ENCODE measurements around the gene WIPI1.

Gene WIPI1

GRCh38 chr17:68424203-68424602, 33.1 kb downstream of the WIPI1 start:
- H3K4me3 ChIP-seq (ENCODE audit: low read length): no peak overlapping the region
- no peak overlapping the region for H3K9ac ChIP-seq (ENCODE audit: low read length)
- no peak overlapping the region for H3K27ac ChIP-seq (ENCODE audit: low read depth, low read length)
- H3K79me1 ChIP-seq (ENCODE audit: low read length): no peaks in the 10 kb centered on the region
- H3K4me1 ChIP-seq (ENCODE audit: control insufficient read depth, low read depth, low read length): no peaks in the 10 kb centered on the region
- no CpG with 5 or more reads among the region's 12 CpGs for WGBS (ENCODE audit: extremely low coverage, insufficient coverage, low lambda C conversion rate)
- H3K27me3 ChIP-seq (ENCODE audit: insufficient read depth, low read length, poor library complexity): no peaks in the 10 kb centered on the region
- H3K79me2 ChIP-seq (ENCODE audit: control insufficient read depth, insufficient read depth, low read length): no peaks in the 10 kb centered on the region
- no peak overlapping the region for H2BK120ac ChIP-seq (ENCODE audit: low read depth, low read length)
- no peak overlapping the region for H2BK15ac ChIP-seq (replicated peaks; ENCODE audit: low read depth)
- H2BK5ac ChIP-seq (ENCODE audit: low read length): no peak overlapping the region
- H3K18ac ChIP-seq (ENCODE audit: low read length): no peak overlapping the region
- no peak overlapping the region for H3K4me2 ChIP-seq (ENCODE audit: low read length)
- H4K8ac ChIP-seq (ENCODE audit: low read depth, low read length): no peak overlapping the region
- no peaks in the 10 kb centered on the region for H3K36me3 ChIP-seq (ENCODE audit: control insufficient read depth, insufficient read depth, low read length)
- H3K4ac ChIP-seq (ENCODE audit: low read depth, low read length): no peak overlapping the region
- H3K56ac ChIP-seq (ENCODE audit: low read length): no peak overlapping the region
- H4K5ac ChIP-seq (ENCODE audit: low read length): no peak overlapping the region
- DNase-seq: no peak
- H2AK5ac ChIP-seq (ENCODE audit: low read length): no peak overlapping the region
- H3K23ac ChIP-seq (ENCODE audit: low read length): no peak overlapping the region

GRCh38 chr17:68423251-68423650, 34.0 kb downstream of the WIPI1 start:
- no peak overlapping the region for H4K8ac ChIP-seq (ENCODE audit: low read depth, low read length)
- WGBS (ENCODE audit: extremely low coverage, insufficient coverage, low lambda C conversion rate): no CpG with 5 or more reads among the region's 3 CpGs
- H3K23ac ChIP-seq (ENCODE audit: low read length): no peak overlapping the region
- H3K79me1 ChIP-seq (ENCODE audit: low read length): no peaks in the 10 kb centered on the region
- no peaks in the 10 kb centered on the region for H3K27me3 ChIP-seq (ENCODE audit: insufficient read depth, low read length, poor library complexity)
- no peaks in the 10 kb centered on the region for H3K36me3 ChIP-seq (ENCODE audit: control insufficient read depth, insufficient read depth, low read length)
- no peak overlapping the region for H4K5ac ChIP-seq (ENCODE audit: low read length)
- no peak overlapping the region for H2BK15ac ChIP-seq (replicated peaks; ENCODE audit: low read depth)
- H3K18ac ChIP-seq (ENCODE audit: low read length): no peak overlapping the region
- no peak overlapping the region for H2BK120ac ChIP-seq (ENCODE audit: low read depth, low read length)
- no peak overlapping the region for H3K4me3 ChIP-seq (ENCODE audit: low read length)
- no peak overlapping the region for H3K56ac ChIP-seq (ENCODE audit: low read length)
- no peak overlapping the region for H3K4me2 ChIP-seq (ENCODE audit: low read length)
- H3K27ac ChIP-seq (ENCODE audit: low read depth, low read length): no peak overlapping the region
- H3K9ac ChIP-seq (ENCODE audit: low read length): no peak overlapping the region
- no peak for DNase-seq
- H3K4me1 ChIP-seq (ENCODE audit: control insufficient read depth, low read depth, low read length): no peaks in the 10 kb centered on the region
- no peak overlapping the region for H3K4ac ChIP-seq (ENCODE audit: low read depth, low read length)
- no peak overlapping the region for H2BK5ac ChIP-seq (ENCODE audit: low read length)
- no peaks in the 10 kb centered on the region for H3K79me2 ChIP-seq (ENCODE audit: control insufficient read depth, insufficient read depth, low read length)
- no peak overlapping the region for H2AK5ac ChIP-seq (ENCODE audit: low read length)

- no peak overlapping the region for H3K23ac ChIP-seq (ENCODE audit: low read length)
- H2BK120ac ChIP-seq (ENCODE audit: low read depth, low read length): no peak overlapping the region
- no peaks in the 10 kb centered on the region for H3K36me3 ChIP-seq (ENCODE audit: control insufficient read depth, insufficient read depth, low read length)
- no peaks in the 10 kb centered on the region for H3K79me1 ChIP-seq (ENCODE audit: low read length)
- no peak overlapping the region for H3K56ac ChIP-seq (ENCODE audit: low read length)
- WGBS (ENCODE audit: extremely low coverage, insufficient coverage, low lambda C conversion rate): no CpG with 5 or more reads among the region's 8 CpGs
- H3K18ac ChIP-seq (ENCODE audit: low read length): no peak overlapping the region
- no peaks in the 10 kb centered on the region for H3K79me2 ChIP-seq (ENCODE audit: control insufficient read depth, insufficient read depth, low read length)
- H3K4me1 ChIP-seq (ENCODE audit: control insufficient read depth, low read depth, low read length): no peaks in the 10 kb centered on the region
- no peak overlapping the region for H3K4me2 ChIP-seq (ENCODE audit: low read length)
- no peak overlapping the region for H2AK5ac ChIP-seq (ENCODE audit: low read length)
- H3K9ac ChIP-seq (ENCODE audit: low read length): no peak overlapping the region
- H4K8ac ChIP-seq (ENCODE audit: low read depth, low read length): no peak overlapping the region
- no peaks in the 10 kb centered on the region for H3K27me3 ChIP-seq (ENCODE audit: insufficient read depth, low read length, poor library complexity)
- no peak overlapping the region for H3K4ac ChIP-seq (ENCODE audit: low read depth, low read length)
- no peak overlapping the region for H3K4me3 ChIP-seq (ENCODE audit: low read length)
- H2BK15ac ChIP-seq (replicated peaks; ENCODE audit: low read depth): no peak overlapping the region
- no peak overlapping the region for H3K27ac ChIP-seq (ENCODE audit: low read depth, low read length)
- H4K5ac ChIP-seq (ENCODE audit: low read length): no peak overlapping the region
- no peak overlapping the region for H2BK5ac ChIP-seq (ENCODE audit: low read length)
- DNase-seq: no peak
Measured at GRCh38 chr17:68422821-68423220, 34.5 kb downstream of the WIPI1 start.

GRCh38 chr17:68421486-68421885, 35.8 kb downstream of the WIPI1 start:
- no peak overlapping the region for H2BK120ac ChIP-seq (ENCODE audit: low read depth, low read length)
- H3K79me2 ChIP-seq (ENCODE audit: control insufficient read depth, insufficient read depth, low read length): no peaks in the 10 kb centered on the region
- no peaks in the 10 kb centered on the region for H3K27me3 ChIP-seq (ENCODE audit: insufficient read depth, low read length, poor library complexity)
- H3K56ac ChIP-seq (ENCODE audit: low read length): no peak overlapping the region
- H2BK5ac ChIP-seq (ENCODE audit: low read length): no peak overlapping the region
- H4K5ac ChIP-seq (ENCODE audit: low read length): no peak overlapping the region
- H3K79me1 ChIP-seq (ENCODE audit: low read length): no peaks in the 10 kb centered on the region
- no peaks in the 10 kb centered on the region for H3K4me1 ChIP-seq (ENCODE audit: control insufficient read depth, low read depth, low read length)
- no peaks in the 10 kb centered on the region for H3K36me3 ChIP-seq (ENCODE audit: control insufficient read depth, insufficient read depth, low read length)
- no CpG with 5 or more reads among the region's 9 CpGs for WGBS (ENCODE audit: extremely low coverage, insufficient coverage, low lambda C conversion rate)
- no peak overlapping the region for H3K23ac ChIP-seq (ENCODE audit: low read length)
- DNase-seq: no peak
- no peak overlapping the region for H3K18ac ChIP-seq (ENCODE audit: low read length)
- no peak overlapping the region for H4K8ac ChIP-seq (ENCODE audit: low read depth, low read length)
- no peak overlapping the region for H3K9ac ChIP-seq (ENCODE audit: low read length)
- H3K27ac ChIP-seq (ENCODE audit: low read depth, low read length): no peak overlapping the region
- H2BK15ac ChIP-seq (replicated peaks; ENCODE audit: low read depth): no peak overlapping the region
- no peak overlapping the region for H3K4ac ChIP-seq (ENCODE audit: low read depth, low read length)
- no peak overlapping the region for H3K4me3 ChIP-seq (ENCODE audit: low read length)
- H2AK5ac ChIP-seq (ENCODE audit: low read length): no peak overlapping the region
- H3K4me2 ChIP-seq (ENCODE audit: low read length): no peak overlapping the region

- Histone ChIP-seq H3K4me2 (ENCODE audit: low read length) (no peak overlapping the region), H3K23ac (ENCODE audit: low read length) (no peak overlapping the region), H3K79me1 (ENCODE audit: low read length) (no peaks in the 10 kb centered on the region), H3K4ac (ENCODE audit: low read depth, low read length) (no peak overlapping the region), H2AK5ac (ENCODE audit: low read length) (no peak overlapping the region), H3K18ac (ENCODE audit: low read length) (no peak overlapping the region), H4K5ac (ENCODE audit: low read length) (no peak overlapping the region), H2BK5ac (ENCODE audit: low read length) (no peak overlapping the region), H3K9ac (ENCODE audit: low read length) (no peak overlapping the region), H3K27ac (ENCODE audit: low read depth, low read length) (no peak overlapping the region), H4K8ac (ENCODE audit: low read depth, low read length) (no peak overlapping the region), H2BK120ac (ENCODE audit: low read depth, low read length) (no peak overlapping the region), H3K4me1 (ENCODE audit: control insufficient read depth, low read depth, low read length) (no peaks in the 10 kb centered on the region), H3K36me3 (ENCODE audit: control insufficient read depth, insufficient read depth, low read length) (no peaks in the 10 kb centered on the region), H3K79me2 (ENCODE audit: control insufficient read depth, insufficient read depth, low read length) (no peaks in the 10 kb centered on the region), H3K4me3 (ENCODE audit: low read length) (no peak overlapping the region), H2BK15ac (replicated peaks; ENCODE audit: low read depth) (no peak overlapping the region), H3K56ac (ENCODE audit: low read length) (no peak overlapping the region), H3K27me3 (ENCODE audit: insufficient read depth, low read length, poor library complexity) (no peaks in the 10 kb centered on the region)
- WGBS (ENCODE audit: extremely low coverage, insufficient coverage, low lambda C conversion rate): no CpG with 5 or more reads among the region's 14 CpGs
- DNase-seq: no peak
Measured at GRCh38 chr17:68420065-68420464, 37.2 kb downstream of the WIPI1 start.

- Histone ChIP-seq H3K4me3 (ENCODE audit: low read length) (no peak overlapping the region), H2BK15ac (replicated peaks; ENCODE audit: low read depth) (no peak overlapping the region), H3K18ac (ENCODE audit: low read length) (no peak overlapping the region), H3K36me3 (ENCODE audit: control insufficient read depth, insufficient read depth, low read length) (no peaks in the 10 kb centered on the region), H4K5ac (ENCODE audit: low read length) (no peak overlapping the region), H3K27ac (ENCODE audit: low read depth, low read length) (no peak overlapping the region), H3K4ac (ENCODE audit: low read depth, low read length) (no peak overlapping the region), H2BK120ac (ENCODE audit: low read depth, low read length) (no peak overlapping the region), H2AK5ac (ENCODE audit: low read length) (no peak overlapping the region), H3K4me1 (ENCODE audit: control insufficient read depth, low read depth, low read length) (no peaks in the 10 kb centered on the region), H3K9ac (ENCODE audit: low read length) (no peak overlapping the region), H4K8ac (ENCODE audit: low read depth, low read length) (no peak overlapping the region), H3K23ac (ENCODE audit: low read length) (no peak overlapping the region), H3K56ac (ENCODE audit: low read length) (no peak overlapping the region), H3K79me2 (ENCODE audit: control insufficient read depth, insufficient read depth, low read length) (no peaks in the 10 kb centered on the region), H3K79me1 (ENCODE audit: low read length) (no peaks in the 10 kb centered on the region), H3K4me2 (ENCODE audit: low read length) (no peak overlapping the region), H3K27me3 (ENCODE audit: insufficient read depth, low read length, poor library complexity) (no peaks in the 10 kb centered on the region), H2BK5ac (ENCODE audit: low read length) (no peak overlapping the region)
- no peak for DNase-seq
- WGBS (ENCODE audit: extremely low coverage, insufficient coverage, low lambda C conversion rate): no CpG with 5 or more reads among the region's 4 CpGs
Measured at GRCh38 chr17:68418876-68419275, 38.4 kb downstream of the WIPI1 start.
